Activated B cell treated with CpG ODN at 0.5 μM for 24 hours (primary cell): Measurements from ENCODE around the gene SON. TPM values are rescaled to one million over a fixed set of nuclear protein-coding genes. Genes with fewer than 3 reads are reported as not detected.

Source experiments
- ATAC-seq: fragments of 200-7000 bp; cut with Tn5 transposase; one replicate; pipeline ENCODE4 v1.10.0; 2021; ENCODE audit warnings: low read depth, mild to moderate bottlenecking, moderate library complexity
- CTCF ChIA-PET: fragments of 350-600 bp; sonication (Branson Sonifier 250); formaldehyde crosslinking; loops from one replicate; lab custom pipeline; 2021; ENCODE audit warnings: antibody characterized with exemption; lab: Charles Lee
- POLR2A ChIA-PET: fragments of 350-600 bp; sonication (Branson Sonifier 250); formaldehyde crosslinking; loops from one replicate; lab custom pipeline; 2021; ENCODE audit warnings: antibody characterized with exemption; lab: Charles Lee
- DNase-seq: peaks from one replicate; pipeline ENCODE4 v3.0.0; 2022
- H3K27ac Mint-ChIP-seq: one replicate; pipeline ENCODE4 v1.8.0; 2020; ENCODE audit warnings: mixed read lengths
- H3K27me3 Mint-ChIP-seq: one replicate; pipeline ENCODE4 v1.8.0; 2021; ENCODE audit warnings: mixed read lengths
- H3K36me3 Mint-ChIP-seq: one replicate; pipeline ENCODE4 v1.8.0; 2021; ENCODE audit warnings: low read depth, mixed read lengths
- H3K4me1 Mint-ChIP-seq: one replicate; pipeline ENCODE4 v1.8.0; 2021; ENCODE audit warnings: mixed read lengths
- H3K4me3 Mint-ChIP-seq: one replicate; pipeline ENCODE4 v1.8.0; 2020; ENCODE audit warnings: mild to moderate bottlenecking, mixed read lengths
- H3K9me3 Mint-ChIP-seq: one replicate; pipeline ENCODE4 v1.8.0; 2020; ENCODE audit warnings: mixed read lengths
- intact Hi-C: fragments of 100-400 bp; cut with micrococcal nuclease; formaldehyde crosslinking; loops from one replicate; pipeline ENCODE4 v1.15.1; 2024
- total RNA-seq: library from RNA; stranded (reverse); gene quantifications from 2 replicates; pipeline ENCODE4 v1.2.3, GENCODE V29; 2022
- TF ChIP-seq, protein P1 (sequence below): fragments of 200-600 bp; IDR thresholded peaks from one replicate; pipeline ENCODE4 v1.8.0; 2022; ENCODE audit warnings: antibody characterized with exemption, mild to moderate bottlenecking

SON gene
- total RNA-seq, 1 donor from 2014 or later, result 474 TPM

GRCh38 chr21:33518899-33519298 is 23.9 kb upstream of the SON start:
- ATAC-seq (no peak), DNase-seq (no peak)
- ChIA-PET POLR2A (no interaction called here), CTCF (interaction anchor here (1.0 kb wide), 1 partner anchor 322 kb away, joined by 4 read pairs; no protein-coding TSS in a partner anchor)
- TF ChIP-seq, protein P1, sequence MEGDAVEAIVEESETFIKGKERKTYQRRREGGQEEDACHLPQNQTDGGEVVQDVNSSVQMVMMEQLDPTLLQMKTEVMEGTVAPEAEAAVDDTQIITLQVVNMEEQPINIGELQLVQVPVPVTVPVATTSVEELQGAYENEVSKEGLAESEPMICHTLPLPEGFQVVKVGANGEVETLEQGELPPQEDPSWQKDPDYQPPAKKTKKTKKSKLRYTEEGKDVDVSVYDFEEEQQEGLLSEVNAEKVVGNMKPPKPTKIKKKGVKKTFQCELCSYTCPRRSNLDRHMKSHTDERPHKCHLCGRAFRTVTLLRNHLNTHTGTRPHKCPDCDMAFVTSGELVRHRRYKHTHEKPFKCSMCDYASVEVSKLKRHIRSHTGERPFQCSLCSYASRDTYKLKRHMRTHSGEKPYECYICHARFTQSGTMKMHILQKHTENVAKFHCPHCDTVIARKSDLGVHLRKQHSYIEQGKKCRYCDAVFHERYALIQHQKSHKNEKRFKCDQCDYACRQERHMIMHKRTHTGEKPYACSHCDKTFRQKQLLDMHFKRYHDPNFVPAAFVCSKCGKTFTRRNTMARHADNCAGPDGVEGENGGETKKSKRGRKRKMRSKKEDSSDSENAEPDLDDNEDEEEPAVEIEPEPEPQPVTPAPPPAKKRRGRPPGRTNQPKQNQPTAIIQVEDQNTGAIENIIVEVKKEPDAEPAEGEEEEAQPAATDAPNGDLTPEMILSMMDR, result no peak
- peaks cover 61% of the 10 kb centered on the region for H3K36me3 Mint-ChIP-seq
- no peak overlapping the region for H3K4me3 Mint-ChIP-seq
- H3K27me3 Mint-ChIP-seq, result no peaks in the 10 kb centered on the region
- no peaks in the 10 kb centered on the region for H3K4me1 Mint-ChIP-seq
- H3K9me3 Mint-ChIP-seq, result no peaks in the 10 kb centered on the region
- H3K27ac Mint-ChIP-seq, result no peak overlapping the region
- intact Hi-C loops, result no loop called here

DNA sequence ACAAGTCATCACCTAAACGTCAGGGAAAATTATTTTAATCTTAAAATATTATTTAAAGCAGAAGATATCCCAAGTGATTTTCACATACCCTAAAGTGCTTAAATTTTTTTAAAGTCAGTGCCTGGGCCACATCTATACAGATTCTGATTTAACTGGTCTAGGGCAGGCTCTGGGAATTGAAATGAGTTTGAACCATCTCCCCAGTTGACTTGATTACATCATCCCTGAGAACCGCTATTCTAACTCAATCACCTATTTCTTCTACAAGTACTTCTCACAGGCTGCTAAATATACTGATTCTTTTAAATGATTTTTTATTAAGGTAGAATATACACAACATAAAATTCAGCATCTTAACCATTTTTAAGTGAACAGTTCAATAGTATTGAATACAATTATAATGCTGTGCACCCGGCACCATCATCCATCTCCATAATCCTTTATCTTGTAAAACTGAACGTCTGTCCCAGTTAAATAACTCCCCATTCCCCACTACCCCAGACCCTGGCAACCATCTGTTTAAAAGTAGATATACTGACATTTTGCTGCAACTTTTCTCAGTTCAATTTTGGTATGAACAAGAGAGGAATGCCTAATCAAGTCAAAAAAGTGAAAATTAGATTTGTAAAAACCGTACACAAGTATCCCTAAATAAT is 20.4 kb upstream of the SON start:
- TF ChIP-seq, protein P1, result no peak
- ChIA-PET CTCF (no interaction called here), POLR2A (no interaction called here)
- no peaks in the 10 kb centered on the region for H3K27me3 Mint-ChIP-seq
- H3K27ac Mint-ChIP-seq, result no peak overlapping the region
- H3K9me3 Mint-ChIP-seq, result no peaks in the 10 kb centered on the region
- intact Hi-C loops, result no loop called here
- H3K36me3 Mint-ChIP-seq, result peaks cover 56% of the 10 kb centered on the region
- H3K4me1 Mint-ChIP-seq, result peaks cover 2% of the 10 kb centered on the region
- DNase-seq, result no peak
- no peak overlapping the region for H3K4me3 Mint-ChIP-seq
- ATAC-seq, result no peak

- Mint-ChIP-seq H3K4me3 (no peak overlapping the region), H3K27ac (no peak overlapping the region), H3K36me3 (peaks cover 56% of the 10 kb centered on the region), H3K4me1 (peaks cover 2% of the 10 kb centered on the region), H3K9me3 (no peaks in the 10 kb centered on the region), H3K27me3 (no peaks in the 10 kb centered on the region)
- ChIA-PET POLR2A (no interaction called here), CTCF (no interaction called here)
- no peak for ATAC-seq
- intact Hi-C loops, result no loop called here
- TF ChIP-seq, protein P1, result no peak
- no peak for DNase-seq
Observed at GRCh38 chr21:33522953-33523349, 19.9 kb upstream of the SON start.

DNA sequence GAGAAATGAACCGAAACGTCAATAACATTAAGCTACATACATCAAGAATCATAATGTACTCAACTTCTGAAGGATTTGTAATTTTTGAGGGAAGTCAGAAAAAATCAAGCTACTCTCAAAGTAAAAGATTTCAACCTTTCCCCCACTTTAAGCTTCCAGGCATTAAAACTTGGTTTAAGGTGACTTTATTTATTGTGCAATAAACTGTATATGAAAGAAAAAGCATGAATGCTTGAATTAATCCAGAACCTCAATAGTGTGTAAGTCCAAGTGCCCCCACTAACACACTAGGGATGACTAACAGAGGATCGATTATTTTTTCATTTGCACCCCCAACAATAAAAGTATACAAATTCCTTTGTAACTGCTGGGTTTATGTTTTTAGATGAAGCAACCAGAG is 11.8 kb upstream of the SON start:
- Mint-ChIP-seq H3K36me3 (peaks cover 87% of the 10 kb centered on the region), H3K27ac (no peak overlapping the region), H3K9me3 (no peaks in the 10 kb centered on the region), H3K4me1 (no peaks in the 10 kb centered on the region), H3K27me3 (no peaks in the 10 kb centered on the region), H3K4me3 (no peak overlapping the region)
- ChIA-PET POLR2A (interaction anchor here (0.6 kb wide), 1 partner anchor 10 kb away, joined by 9 read pairs; no protein-coding TSS in a partner anchor), CTCF (no interaction called here)
- TF ChIP-seq, protein P1, result no peak
- intact Hi-C loops, result no loop called here
- DNase-seq (no peak), ATAC-seq (no peak)

- Mint-ChIP-seq H3K4me3 (no peak overlapping the region), H3K36me3 (peaks cover 69% of the 10 kb centered on the region), H3K27me3 (no peaks in the 10 kb centered on the region), H3K9me3 (no peaks in the 10 kb centered on the region), H3K27ac (no peak overlapping the region), H3K4me1 (peaks cover 18% of the 10 kb centered on the region)
- intact Hi-C loops, result no loop called here
- ChIA-PET CTCF (interaction anchor here (1.2 kb wide), 1 partner anchor 68 kb away, joined by 3 read pairs; no protein-coding TSS in a partner anchor), POLR2A (no interaction called here)
- TF ChIP-seq, protein P1, result no peak
- DNase-seq, result no peak
- no peak for ATAC-seq
Observed at GRCh38 chr21:33537212-33537611, 5.6 kb upstream of the SON start.
